ENCODE results near the gene APMAP. TPM values are rescaled to one million over a fixed set of nuclear protein-coding genes. Genes with fewer than 3 reads are reported as not detected.
A peak's percentile ranks its signal among the peaks of the same experiment; 100 is the strongest.

Gene APMAP
- total and polyA plus RNA-seq, 3 experiments from 2014 or later, result 82.5 to 228 (median 83.6) TPM

DNA sequence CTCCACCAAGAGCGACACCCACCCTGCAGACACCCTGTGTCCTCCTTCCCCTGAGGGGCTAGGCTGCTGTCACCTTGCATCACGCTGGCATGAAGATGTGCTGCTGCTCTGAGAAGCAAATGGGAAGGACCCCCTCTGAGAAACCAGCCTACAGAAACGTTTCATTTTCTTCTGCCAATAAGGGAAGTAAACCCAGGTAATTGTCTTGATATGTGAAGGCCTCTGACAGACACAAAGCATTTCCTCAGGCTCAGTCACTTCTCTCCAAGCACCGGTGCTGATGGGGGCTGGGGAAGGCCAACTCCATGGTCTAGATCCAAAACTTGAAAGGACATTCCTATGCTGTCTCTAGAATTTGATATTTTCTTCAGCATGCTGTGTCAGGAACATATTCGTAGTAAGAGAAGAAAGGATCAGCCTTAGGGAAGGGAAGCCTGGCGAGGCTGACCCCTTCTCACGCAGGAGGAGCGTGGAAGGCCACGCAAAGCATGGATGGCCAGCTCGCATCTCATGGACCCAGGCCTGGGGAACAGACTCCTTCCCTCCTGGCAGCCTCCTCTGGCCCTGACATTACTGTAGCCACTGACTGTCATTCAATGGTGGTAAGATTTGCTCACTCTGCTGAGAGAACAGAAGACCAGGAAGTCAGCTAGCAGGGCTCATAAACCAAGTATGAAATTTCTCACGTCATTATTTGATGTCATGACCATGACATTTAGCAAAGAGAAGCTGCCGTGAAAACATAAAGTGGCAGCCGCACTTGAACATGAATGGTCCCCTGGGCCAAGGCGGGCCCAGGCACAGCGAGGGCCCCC, 44.9 kb upstream of the APMAP start:
- Mint-ChIP-seq H3K27ac (peak overlapping the region; percentile 56 to 89 (median 78)), H3K9me3 (no peaks in the 10 kb centered on the region), H3K27me3 (no peaks in the 10 kb centered on the region), H3K4me1 (peaks cover 43 to 81% (median 45%) of the 10 kb centered on the region in 3 donors), H3K36me3 (peaks cover 0 to 32% (median 3%) of the 10 kb centered on the region in 3 donors), H3K4me3 (peak overlapping the region in 2 of 7 donors; percentile 2 to 30)
- no peaks in the 10 kb centered on the region for H3K36me3 ChIP-seq (ENCODE audit: insufficient read depth, low read length)
- H3K27ac ChIP-seq (ENCODE audit: low read depth, low read length), result no peak overlapping the region
- CTCF ChIA-PET, result interaction anchor here (1.7 kb wide), 1 partner anchor 22 kb away, joined by 4 read pairs; no protein-coding TSS in a partner anchor
- DNase-seq, result peak in 2 of 5 donors; percentile 9 to 43
- POLR2A ChIA-PET, result interaction anchor here (1.2 kb wide), 1 partner anchor 18 kb away, joined by 3 read pairs; no protein-coding TSS in a partner anchor
- no peaks in the 10 kb centered on the region for H3K9me3 ChIP-seq (ENCODE audit: low read length)
- H3K4me3 ChIP-seq (ENCODE audit: low read length), result no peak overlapping the region
- peaks cover 60% of the 10 kb centered on the region for H3K4me1 ChIP-seq (ENCODE audit: insufficient read depth, low read length)
- H3K27me3 ChIP-seq (ENCODE audit: insufficient read depth, low read length, poor library complexity, severe bottlenecking), result no peaks in the 10 kb centered on the region

- H3K27me3 Mint-ChIP-seq, result no peaks in the 10 kb centered on the region
- no peak overlapping the region for H3K27ac ChIP-seq (ENCODE audit: low read depth, low read length)
- H3K27me3 ChIP-seq (ENCODE audit: insufficient read depth, low read length, poor library complexity, severe bottlenecking), result no peaks in the 10 kb centered on the region
- peak overlapping the region in 5 of 7 donors; percentile 11 to 65 (median 50) for H3K4me3 Mint-ChIP-seq
- peaks cover 0 to 39% (median 3%) of the 10 kb centered on the region in 3 donors for H3K36me3 Mint-ChIP-seq
- H3K36me3 ChIP-seq (ENCODE audit: insufficient read depth, low read length), result no peaks in the 10 kb centered on the region
- peak in 1 of 5 donors; percentile 23 for DNase-seq
- H3K27ac Mint-ChIP-seq, result peak overlapping the region; percentile 3 to 92 (median 87)
- no peaks in the 10 kb centered on the region for H3K9me3 Mint-ChIP-seq
- H3K9me3 ChIP-seq (ENCODE audit: low read length), result no peaks in the 10 kb centered on the region
- H3K4me1 ChIP-seq (ENCODE audit: insufficient read depth, low read length), result peaks cover 49% of the 10 kb centered on the region
- peaks cover 37 to 76% (median 38%) of the 10 kb centered on the region in 3 donors for H3K4me1 Mint-ChIP-seq
- ChIA-PET CTCF (interaction anchor here (1.2 to 1.7 kb wide), 3 partner anchors 10 to 28 kb away, joined by 3 to 4 read pairs (median 3); no protein-coding TSS in a partner anchor), POLR2A (interaction anchor here (0.6 to 1.2 kb wide), 4 partner anchors 17 to 113 kb away, joined by 3 to 4 read pairs (median 3); partner anchors contain the start of gene ACSS1)
- H3K4me3 ChIP-seq (ENCODE audit: low read length), result peak overlapping the region; percentile 35
These were observed 43.9 kb upstream of the APMAP start for GRCh38 chr20:25036331-25036936.

DNA sequence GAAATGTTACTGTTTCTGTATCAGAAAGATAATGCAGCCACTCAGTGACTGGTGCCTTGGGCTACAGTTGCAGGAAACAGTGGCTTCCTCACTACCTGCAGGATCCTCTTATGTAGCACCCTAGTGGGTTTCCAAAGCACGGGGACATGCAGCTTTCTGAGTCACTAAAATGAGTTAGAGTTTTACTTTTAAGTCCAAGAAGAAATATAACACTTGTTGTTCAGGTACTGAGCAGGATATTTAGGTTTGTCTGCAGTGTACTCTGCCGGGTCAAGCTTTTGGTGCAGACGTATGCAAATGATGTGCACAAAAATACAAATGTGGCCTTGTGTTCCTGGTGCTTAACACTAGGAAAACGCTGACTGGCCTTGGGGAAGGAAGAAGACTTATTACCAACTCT, 43.4 kb upstream of the APMAP start:
- H3K4me1 ChIP-seq (ENCODE audit: insufficient read depth, low read length), result peaks cover 45% of the 10 kb centered on the region
- peak in 2 of 5 donors; percentile 5 to 35 for DNase-seq
- POLR2A ChIA-PET, result interaction anchor here (1.2 kb wide), 1 partner anchor 16 kb away, joined by 3 read pairs; no protein-coding TSS in a partner anchor

DNA sequence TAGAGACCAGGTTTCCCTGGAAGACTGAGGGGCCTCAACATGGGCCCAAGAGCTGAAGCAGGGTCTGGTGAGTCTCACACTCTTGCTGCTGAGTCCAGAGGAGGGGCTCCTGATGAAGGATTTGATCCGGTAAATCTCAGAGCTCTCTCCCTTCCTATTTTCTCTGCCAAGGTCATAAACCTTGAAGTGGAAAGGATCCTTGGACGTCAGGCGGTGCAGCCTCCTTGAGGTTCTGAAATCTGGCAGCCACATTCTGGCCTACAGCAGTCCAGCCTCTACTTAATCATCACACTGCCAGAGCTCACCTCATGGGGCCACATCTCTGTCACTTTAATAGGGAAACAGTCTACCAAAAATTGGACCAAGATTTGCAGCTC, 41.4 kb upstream of the APMAP start:
- Mint-ChIP-seq H3K27me3 (no peaks in the 10 kb centered on the region), H3K4me3 (no peak overlapping the region), H3K4me1 (peaks cover 40 to 85% (median 62%) of the 10 kb centered on the region in 3 donors), H3K36me3 (peaks cover 9 to 60% (median 13%) of the 10 kb centered on the region in 3 donors), H3K9me3 (no peaks in the 10 kb centered on the region), H3K27ac (peak overlapping the region in 2 of 8 donors; percentile 20 to 33)
- Histone ChIP-seq H3K27ac (ENCODE audit: low read depth, low read length) (no peak overlapping the region), H3K9me3 (ENCODE audit: low read length) (no peaks in the 10 kb centered on the region), H3K27me3 (ENCODE audit: insufficient read depth, low read length, poor library complexity, severe bottlenecking) (no peaks in the 10 kb centered on the region), H3K4me1 (ENCODE audit: insufficient read depth, low read length) (peaks cover 32% of the 10 kb centered on the region), H3K4me3 (ENCODE audit: low read length) (no peak overlapping the region), H3K36me3 (ENCODE audit: insufficient read depth, low read length) (peaks cover 12% of the 10 kb centered on the region)
- ChIA-PET POLR2A (no interaction called here), CTCF (interaction anchor here (0.7 to 1.5 kb wide), 3 partner anchors 13 to 31 kb away, joined by 3 to 5 read pairs (median 3); no protein-coding TSS in a partner anchor)
- no peak for DNase-seq

More for the DNA sequence above, 43.4 kb upstream of the APMAP start:
- Histone ChIP-seq H3K27ac (ENCODE audit: low read depth, low read length) (no peak overlapping the region), H3K9me3 (ENCODE audit: low read length) (no peaks in the 10 kb centered on the region), H3K4me3 (ENCODE audit: low read length) (no peak overlapping the region), H3K36me3 (ENCODE audit: insufficient read depth, low read length) (peaks cover 1% of the 10 kb centered on the region), H3K27me3 (ENCODE audit: insufficient read depth, low read length, poor library complexity, severe bottlenecking) (no peaks in the 10 kb centered on the region)
- peak overlapping the region in 6 of 7 donors; percentile 11 to 65 (median 44) for H3K4me3 Mint-ChIP-seq
- no peaks in the 10 kb centered on the region for H3K27me3 Mint-ChIP-seq
- CTCF ChIA-PET, result interaction anchor here (0.9 to 1.2 kb wide), 3 partner anchors 11 to 29 kb away, joined by 3 read pairs; no protein-coding TSS in a partner anchor
- peak overlapping the region; percentile 3 to 92 (median 87) for H3K27ac Mint-ChIP-seq
- H3K9me3 Mint-ChIP-seq, result no peaks in the 10 kb centered on the region
- peaks cover 36 to 79% (median 42%) of the 10 kb centered on the region in 3 donors for H3K4me1 Mint-ChIP-seq
- peaks cover 0 to 44% (median 3%) of the 10 kb centered on the region in 3 donors for H3K36me3 Mint-ChIP-seq

- Histone ChIP-seq H3K4me1 (ENCODE audit: insufficient read depth, low read length) (peaks cover 30% of the 10 kb centered on the region), H3K4me3 (ENCODE audit: low read length) (no peak overlapping the region), H3K27ac (ENCODE audit: low read depth, low read length) (no peak overlapping the region), H3K36me3 (ENCODE audit: insufficient read depth, low read length) (peaks cover 12% of the 10 kb centered on the region), H3K9me3 (ENCODE audit: low read length) (no peaks in the 10 kb centered on the region), H3K27me3 (ENCODE audit: insufficient read depth, low read length, poor library complexity, severe bottlenecking) (no peaks in the 10 kb centered on the region)
- Mint-ChIP-seq H3K36me3 (peaks cover 9 to 61% (median 13%) of the 10 kb centered on the region in 3 donors), H3K4me3 (peak overlapping the region in 1 of 7 donors; percentile 56), H3K27ac (peak overlapping the region in 2 of 8 donors; percentile 45 to 77), H3K9me3 (no peaks in the 10 kb centered on the region), H3K27me3 (no peaks in the 10 kb centered on the region), H3K4me1 (peaks cover 40 to 80% (median 62%) of the 10 kb centered on the region in 3 donors)
- DNase-seq, result no peak
- POLR2A ChIA-PET, result interaction anchor here (0.5 kb wide), 1 partner anchor 875 kb away, joined by 4 read pairs; no protein-coding TSS in a partner anchor
- CTCF ChIA-PET, result interaction anchor here (0.7 to 2.5 kb wide), 4 partner anchors 13 to 32 kb away, joined by 3 to 8 read pairs (median 4); no protein-coding TSS in a partner anchor
These were observed 40.8 kb upstream of the APMAP start for GRCh38 chr20:25033265-25033923.

DNA sequence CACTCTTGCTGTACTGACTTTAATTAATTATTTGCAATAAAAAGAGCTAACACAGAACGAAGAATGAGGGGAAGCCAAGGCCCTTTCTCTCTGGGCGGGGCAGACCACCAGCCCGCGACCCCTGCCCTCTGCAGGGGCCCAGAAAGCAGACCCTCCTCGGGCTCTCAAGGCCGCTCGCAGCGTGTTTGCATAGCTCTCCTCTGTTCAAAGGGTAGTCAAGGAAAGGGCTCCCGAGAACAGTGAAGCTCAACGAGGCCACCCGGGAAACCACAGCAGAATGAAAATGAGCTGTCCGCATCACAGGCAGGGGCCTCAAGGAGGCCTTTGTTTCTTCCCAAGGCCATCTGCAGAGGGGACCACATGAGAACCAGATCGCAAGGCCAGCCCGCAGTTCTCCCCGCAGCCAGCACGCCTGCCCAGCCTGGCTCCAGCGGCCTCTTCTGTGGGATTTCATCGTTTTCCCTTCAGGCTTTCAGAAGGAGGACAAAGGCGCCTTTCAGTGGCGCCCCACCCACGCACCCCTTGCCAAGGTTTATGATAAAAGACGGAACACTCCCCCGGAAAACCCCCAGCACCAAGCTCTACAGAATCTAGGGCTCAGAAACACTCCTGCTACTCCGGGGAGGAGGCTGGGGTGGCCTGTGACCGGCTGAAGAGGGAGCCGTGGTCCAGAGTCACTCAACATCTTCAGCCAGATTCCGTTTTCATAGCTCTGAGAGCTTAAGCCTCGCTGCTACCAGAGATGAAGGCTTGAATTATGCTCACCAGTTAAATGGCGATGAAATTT, 40.1 kb upstream of the APMAP start:
- ChIA-PET POLR2A (interaction anchor here (0.5 kb wide), 1 partner anchor 875 kb away, joined by 4 read pairs; no protein-coding TSS in a partner anchor), CTCF (interaction anchor here (1.2 to 2.5 kb wide), 3 partner anchors 12 to 27 kb away, joined by 3 to 8 read pairs (median 5); no protein-coding TSS in a partner anchor)
- H3K4me1 ChIP-seq (ENCODE audit: insufficient read depth, low read length), result peaks cover 23% of the 10 kb centered on the region
- H3K4me3 ChIP-seq (ENCODE audit: low read length), result no peak overlapping the region
- Mint-ChIP-seq H3K27me3 (no peaks in the 10 kb centered on the region), H3K27ac (peak overlapping the region in 1 of 8 donors; percentile 29), H3K4me3 (no peak overlapping the region), H3K36me3 (peaks cover 9 to 60% (median 13%) of the 10 kb centered on the region in 3 donors), H3K4me1 (peaks cover 35 to 77% (median 56%) of the 10 kb centered on the region in 3 donors), H3K9me3 (no peaks in the 10 kb centered on the region)
- no peak for DNase-seq
- no peaks in the 10 kb centered on the region for H3K9me3 ChIP-seq (ENCODE audit: low read length)
- H3K27ac ChIP-seq (ENCODE audit: low read depth, low read length), result no peak overlapping the region
- H3K36me3 ChIP-seq (ENCODE audit: insufficient read depth, low read length), result peaks cover 12% of the 10 kb centered on the region
- H3K27me3 ChIP-seq (ENCODE audit: insufficient read depth, low read length, poor library complexity, severe bottlenecking), result no peaks in the 10 kb centered on the region

- Histone ChIP-seq H3K9me3 (ENCODE audit: low read length) (no peaks in the 10 kb centered on the region), H3K4me1 (ENCODE audit: insufficient read depth, low read length) (peaks cover 17% of the 10 kb centered on the region), H3K36me3 (ENCODE audit: insufficient read depth, low read length) (peaks cover 12% of the 10 kb centered on the region), H3K27me3 (ENCODE audit: insufficient read depth, low read length, poor library complexity, severe bottlenecking) (no peaks in the 10 kb centered on the region), H3K27ac (ENCODE audit: low read depth, low read length) (no peak overlapping the region), H3K4me3 (ENCODE audit: low read length) (no peak overlapping the region)
- Mint-ChIP-seq H3K27me3 (no peaks in the 10 kb centered on the region), H3K4me1 (peaks cover 36 to 76% (median 56%) of the 10 kb centered on the region in 3 donors), H3K36me3 (peaks cover 9 to 61% (median 16%) of the 10 kb centered on the region in 3 donors), H3K4me3 (no peak overlapping the region), H3K9me3 (no peaks in the 10 kb centered on the region), H3K27ac (peak overlapping the region in 1 of 8 donors; percentile 27)
- DNase-seq, result no peak
- POLR2A ChIA-PET, result no interaction called here
- CTCF ChIA-PET, result interaction anchor here (2.5 kb wide), 1 partner anchor 28 kb away, joined by 8 read pairs; no protein-coding TSS in a partner anchor
These were observed 39.5 kb upstream of the APMAP start for GRCh38 chr20:25032065-25032477.
